Kidney tubule cell (primary cell): ENCODE results near the gene PLXNA3.

ENCODE experiments used
- DNase-seq: peaks from one replicate; pipeline ENCODE4 v3.0.0-alpha.2; 2018; ENCODE audit warnings: low spot score

Gene PLXNA3

DNA sequence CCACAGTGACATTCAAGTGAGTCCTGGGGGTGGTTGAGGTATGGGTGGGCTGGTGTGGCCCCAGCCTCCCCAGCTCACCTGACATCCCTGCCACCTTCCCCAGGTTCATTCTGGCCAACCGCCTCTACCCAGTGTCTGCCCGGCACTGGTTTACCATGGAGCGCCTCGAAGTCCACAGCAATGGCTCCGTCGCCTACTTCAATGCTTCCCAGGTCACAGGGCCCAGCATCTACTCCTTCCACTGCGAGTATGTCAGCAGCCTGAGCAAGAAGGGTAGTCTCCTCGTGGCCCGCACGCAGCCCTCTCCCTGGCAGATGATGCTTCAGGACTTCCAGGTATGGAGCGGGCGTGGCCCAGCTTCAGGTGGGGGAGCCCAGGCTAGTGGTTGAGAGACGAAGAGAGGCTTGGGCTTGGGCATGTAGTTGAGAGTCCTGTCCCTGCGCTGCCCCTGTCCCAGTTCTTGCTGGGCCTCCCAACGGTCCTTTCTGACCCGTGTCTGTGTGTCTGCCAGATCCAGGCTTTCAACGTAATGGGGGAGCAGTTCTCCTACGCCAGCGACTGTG, 22.8 kb upstream of the PLXNA3 start:
- DNase-seq, result no peak

DNA sequence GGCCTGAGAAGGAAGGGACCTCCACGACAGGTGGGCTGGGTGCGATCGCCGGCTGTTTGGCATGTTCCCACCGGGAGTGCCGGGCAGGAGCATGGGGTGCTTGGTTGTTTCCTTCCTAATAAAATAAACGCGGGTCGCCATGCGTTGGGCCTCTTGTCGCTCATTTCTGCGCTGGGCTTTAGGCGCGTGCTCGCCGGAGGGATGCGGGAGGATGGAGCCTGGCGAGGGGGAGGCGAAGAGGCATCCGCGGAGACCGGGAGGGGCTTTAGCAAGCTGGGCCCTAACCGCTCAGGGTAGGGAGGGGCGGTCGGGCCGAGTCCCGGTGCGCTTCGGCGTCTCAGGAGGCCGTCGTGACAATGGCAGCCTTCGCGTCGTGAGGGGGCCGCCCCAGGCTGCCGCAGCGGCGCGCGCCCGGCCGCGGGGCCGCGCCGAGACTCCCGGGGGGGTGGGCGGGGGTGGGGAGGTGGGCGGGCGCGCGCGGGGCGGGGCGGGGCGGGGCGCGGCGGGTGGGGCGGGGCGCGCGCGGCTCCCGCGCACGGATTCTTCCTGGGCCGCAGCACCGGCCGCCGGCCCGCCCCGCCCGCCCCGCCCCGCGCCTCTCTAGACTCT, 21.6 kb upstream of the PLXNA3 start:
- DNase-seq, result no peak

DNA sequence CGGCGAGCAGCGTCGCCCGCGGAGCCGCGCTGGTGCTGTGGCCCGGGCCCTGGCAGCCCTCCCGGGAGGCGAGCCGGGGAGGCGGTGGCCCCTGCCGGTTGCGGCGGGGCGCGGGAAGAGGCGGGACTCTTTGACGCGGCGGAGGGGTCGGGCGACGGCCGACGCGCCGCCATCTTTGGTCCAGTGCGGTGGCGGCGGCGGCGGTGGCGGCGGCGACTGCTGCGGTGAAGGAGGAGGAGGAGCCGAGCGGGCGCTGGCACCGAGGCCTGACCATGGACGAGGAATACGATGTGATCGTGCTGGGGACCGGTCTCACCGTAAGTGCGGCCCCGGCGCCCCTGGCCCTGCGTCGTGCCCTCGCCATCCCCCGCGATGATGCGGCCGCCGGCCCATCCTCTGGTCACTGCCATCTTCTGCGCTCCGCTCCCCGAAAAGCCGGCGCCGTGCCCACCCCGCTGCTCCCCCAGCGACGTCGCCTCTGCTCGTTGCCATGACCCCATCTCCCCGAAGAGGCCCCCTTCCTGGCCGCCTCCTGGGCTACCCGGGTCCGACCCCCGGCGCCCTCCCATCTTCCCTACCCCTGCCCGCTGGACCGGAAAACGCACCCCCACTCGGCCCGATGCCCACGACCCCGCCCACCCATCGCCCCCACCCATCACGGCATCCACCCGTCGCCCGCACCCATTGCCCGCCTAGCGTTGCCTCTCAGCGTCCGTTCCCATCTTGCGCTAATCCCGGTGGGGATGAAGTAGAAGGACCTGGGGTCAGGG, 20.9 kb upstream of the PLXNA3 start, which contains the start of gene GDI1:
GDI1 (plus strand) TSS at position 172 of the 770 bp plus-strand sequence; CDS start at position 273, 101 bp downstream.
- DNase-seq, result peak; percentile 62

DNA sequence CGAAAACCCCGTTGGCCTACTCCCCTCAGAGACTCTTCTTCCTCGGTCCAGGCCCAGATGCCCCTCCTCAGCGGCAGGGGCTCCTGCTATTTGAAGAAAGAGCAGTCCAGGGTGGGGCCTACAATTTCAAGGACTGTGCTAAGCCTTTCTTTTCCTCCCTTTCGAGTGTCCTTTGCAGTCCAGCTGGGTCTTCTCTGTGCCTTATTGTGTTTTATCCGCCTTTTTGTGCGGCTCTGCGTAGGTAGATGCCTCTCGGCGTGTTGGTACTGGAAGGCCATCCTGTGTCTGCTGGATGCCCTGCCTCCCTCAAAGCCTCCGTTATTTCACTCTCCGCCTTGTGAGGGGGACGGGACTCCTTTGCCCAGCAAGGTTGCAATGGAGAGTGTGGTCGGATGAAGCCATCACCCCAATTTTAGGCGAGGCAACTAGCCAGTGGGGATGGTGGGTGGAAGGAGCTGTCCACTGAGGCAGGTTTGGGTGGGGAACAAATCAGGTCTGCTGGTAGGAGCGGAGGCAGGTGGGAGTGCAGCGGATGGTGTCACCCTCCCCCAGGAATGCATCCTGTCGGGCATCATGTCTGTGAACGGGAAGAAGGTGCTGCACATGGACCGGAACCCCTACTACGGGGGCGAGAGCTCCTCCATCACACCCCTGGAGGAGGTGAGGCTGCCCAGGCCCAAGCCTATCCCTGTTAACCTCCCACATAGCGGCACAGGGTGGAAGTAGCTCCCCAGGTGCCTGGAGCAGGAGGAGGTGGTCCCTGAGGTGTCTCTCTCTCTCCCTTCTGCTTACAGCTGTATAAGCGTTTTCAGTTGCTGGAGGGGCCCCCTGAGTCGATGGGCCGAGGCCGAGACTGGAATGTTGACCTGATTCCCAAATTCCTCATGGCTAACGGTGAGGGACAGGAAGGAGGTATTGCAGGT, 19.8 kb upstream of the PLXNA3 start:
- no peak for DNase-seq

DNA sequence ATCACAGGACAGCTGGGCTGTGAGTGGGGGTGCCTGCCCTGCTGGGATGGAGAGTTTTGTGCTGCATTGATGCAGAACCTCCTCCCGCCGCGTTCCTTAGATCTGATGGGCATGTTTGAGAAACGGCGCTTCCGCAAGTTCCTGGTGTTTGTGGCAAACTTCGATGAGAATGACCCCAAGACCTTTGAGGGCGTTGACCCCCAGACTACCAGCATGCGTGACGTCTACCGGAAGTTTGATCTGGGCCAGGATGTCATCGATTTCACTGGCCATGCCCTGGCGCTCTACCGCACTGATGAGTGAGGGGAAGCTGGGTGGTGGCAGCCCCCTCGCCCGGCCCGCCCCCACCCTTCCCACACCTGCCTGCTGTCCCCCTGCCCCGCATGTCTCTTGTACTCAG, 18.2 kb upstream of the PLXNA3 start:
- DNase-seq, result no peak

DNA sequence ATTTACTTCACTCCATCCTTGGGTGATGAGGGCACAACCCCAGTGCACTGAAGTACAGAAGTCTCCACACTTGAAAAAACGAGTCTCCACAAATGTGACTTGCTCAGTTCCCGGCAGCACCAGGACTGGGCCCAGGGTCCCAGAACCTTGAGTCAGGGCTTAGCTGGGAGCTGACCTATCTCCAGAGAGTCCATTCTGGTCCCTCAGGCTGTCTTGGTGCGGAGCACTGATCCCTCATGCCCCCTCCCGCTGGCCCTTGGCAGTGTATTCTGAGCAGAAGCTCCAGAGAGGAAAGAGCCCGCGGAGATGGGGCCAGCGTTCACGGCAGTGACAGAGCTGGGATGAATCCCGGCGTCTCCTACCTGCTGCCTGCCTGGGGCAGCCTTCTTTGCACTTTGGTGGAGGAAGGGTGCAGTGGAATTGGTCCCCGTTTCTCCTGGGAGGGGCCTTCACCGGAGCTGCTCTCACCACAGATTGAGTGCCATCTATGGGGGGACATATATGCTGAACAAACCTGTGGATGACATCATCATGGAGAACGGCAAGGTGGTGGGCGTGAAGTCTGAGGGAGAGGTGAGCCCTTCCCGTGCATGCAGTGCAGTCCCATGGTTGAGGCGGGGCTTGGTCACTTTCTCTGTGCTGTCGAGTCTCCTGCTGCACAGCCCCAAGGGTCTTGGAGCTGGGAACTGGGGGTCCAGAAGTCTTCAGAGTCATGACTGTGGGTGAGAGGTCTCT, 17.3 kb upstream of the PLXNA3 start:
- DNase-seq, result no peak

DNA sequence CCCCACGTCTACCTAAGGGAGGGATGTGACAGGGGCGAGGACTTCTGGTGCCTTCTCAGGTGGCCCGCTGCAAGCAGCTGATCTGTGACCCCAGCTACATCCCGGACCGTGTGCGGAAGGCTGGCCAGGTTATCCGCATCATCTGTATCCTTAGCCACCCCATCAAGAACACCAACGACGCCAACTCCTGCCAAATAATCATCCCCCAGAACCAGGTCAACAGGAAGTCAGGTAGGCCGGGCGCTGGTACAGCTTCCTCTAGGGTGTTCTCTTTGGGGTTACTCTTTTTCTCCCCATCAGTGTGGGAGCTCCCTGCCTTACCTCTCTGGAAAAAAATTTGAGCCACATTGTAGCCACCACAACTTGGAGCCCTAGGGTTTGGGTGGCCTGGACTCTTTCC, 16.5 kb upstream of the PLXNA3 start:
- no peak for DNase-seq

DNA sequence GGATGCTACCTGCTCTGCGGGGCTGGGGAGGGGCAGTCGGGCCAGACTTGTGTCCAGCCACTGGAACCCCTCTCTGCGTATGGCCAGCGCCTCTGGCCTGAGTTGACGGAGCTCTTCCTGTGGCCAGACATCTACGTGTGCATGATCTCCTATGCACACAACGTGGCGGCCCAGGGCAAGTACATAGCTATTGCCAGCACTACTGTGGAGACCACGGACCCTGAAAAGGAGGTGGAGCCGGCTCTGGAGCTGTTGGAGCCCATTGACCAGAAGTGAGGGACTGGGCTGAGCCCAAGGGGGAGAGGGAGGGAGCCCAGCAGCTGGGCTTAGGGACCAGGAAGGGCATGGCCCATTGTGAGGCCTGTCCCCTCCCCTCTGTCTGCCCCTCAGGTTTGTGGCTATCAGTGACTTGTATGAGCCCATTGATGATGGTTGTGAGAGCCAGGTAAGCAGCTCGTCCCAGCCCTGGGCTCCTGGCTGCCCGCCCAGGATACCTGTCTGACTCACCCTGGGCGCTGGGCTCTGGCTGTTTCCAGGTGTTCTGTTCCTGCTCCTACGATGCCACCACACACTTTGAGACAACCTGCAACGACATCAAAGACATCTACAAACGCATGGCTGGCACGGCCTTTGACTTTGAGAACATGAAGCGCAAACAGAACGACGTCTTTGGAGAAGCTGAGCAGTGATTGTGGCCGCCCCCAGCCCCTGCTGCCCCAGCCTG, 15.9 kb upstream of the PLXNA3 start:
- DNase-seq, result peak; percentile 34

DNA sequence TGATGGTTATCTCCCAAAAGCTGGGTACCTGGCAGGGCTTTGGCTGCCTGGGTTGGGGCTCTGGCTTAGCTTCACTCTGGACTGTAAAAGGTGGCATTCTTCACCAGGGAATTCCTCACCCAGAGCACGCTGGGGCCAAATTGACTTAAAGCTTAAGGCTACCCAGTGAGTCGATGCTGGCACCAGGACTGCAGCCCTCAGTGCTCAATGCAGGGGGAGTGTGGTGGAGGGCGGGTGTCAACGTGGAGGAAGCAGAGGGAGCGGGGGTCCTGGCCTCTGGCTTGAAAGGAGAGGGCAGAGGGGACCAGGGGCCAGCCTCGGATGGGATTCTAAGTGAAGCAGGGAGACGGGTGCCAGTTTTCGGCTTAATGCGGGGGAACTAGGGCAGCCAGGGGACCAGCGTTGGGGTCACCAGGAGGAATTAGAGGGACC, 14.6 kb upstream of the PLXNA3 start:
- no peak for DNase-seq

DNA sequence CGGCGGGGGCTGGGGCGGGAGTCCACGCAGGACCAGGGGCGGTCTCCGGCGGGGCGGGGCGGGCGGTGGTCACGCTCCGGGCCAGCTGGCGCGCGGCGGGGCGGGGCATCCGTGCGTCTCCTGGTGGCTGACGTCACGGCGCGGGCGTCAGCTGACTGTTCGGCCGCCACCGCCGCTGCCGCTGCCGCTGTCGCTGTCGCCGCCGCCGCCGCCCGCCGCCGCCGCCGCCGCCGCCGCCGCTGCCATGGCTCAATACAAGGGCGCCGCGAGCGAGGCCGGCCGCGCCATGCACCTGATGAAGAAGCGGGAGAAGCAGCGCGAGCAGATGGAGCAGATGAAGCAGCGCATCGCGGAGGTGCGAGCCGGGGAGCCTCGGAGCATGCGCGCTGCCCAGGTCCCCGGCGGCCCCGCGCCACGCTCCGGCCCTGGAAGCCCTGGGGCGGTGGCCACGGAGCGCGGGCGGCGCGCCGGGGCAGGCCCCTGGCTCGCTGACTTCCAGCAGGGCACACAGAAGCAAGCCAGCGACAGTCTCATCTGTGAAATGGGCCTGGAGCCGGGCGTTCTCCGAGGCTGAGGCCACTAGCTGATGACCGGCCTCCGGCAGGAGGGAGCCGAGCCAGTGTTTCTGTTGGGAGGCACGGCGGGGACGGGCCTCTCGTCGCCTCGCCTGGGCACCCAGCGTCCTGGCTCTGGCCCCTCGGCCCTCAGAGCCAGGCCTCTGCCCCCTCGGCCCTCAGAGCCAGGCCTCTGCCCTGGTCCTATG, 13.9 kb upstream of the PLXNA3 start, which contains the start of gene FAM50A:
FAM50A (plus strand) TSS at position 150 of the 763 bp plus-strand sequence; CDS start at position 245, 95 bp downstream.
- peak; percentile 63 for DNase-seq

DNA sequence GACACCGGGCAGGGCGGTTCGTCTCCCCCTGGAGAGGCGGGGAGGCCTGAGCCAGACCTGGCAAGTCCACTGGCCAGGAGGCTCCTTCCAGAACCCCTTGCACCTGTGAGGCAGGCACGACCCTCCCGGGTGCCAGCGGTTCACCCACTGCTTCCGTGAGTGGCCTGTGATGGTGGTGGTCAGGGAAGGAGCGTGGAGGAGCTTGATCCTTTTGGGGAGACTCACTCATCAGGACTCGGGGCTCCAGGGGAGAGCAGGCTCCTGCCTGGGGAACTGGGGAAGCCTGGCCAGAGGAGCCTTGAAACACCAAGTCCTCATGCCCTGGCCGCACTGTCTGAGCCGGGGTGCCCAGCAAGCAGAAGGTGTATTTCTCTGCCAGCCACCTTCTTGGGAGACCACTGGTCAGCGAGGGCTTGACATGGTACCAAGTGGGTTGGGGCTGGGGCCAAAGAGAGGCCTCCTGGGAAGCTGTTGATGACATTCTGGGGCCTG, 13.3 kb upstream of the PLXNA3 start:
- no peak for DNase-seq

DNA sequence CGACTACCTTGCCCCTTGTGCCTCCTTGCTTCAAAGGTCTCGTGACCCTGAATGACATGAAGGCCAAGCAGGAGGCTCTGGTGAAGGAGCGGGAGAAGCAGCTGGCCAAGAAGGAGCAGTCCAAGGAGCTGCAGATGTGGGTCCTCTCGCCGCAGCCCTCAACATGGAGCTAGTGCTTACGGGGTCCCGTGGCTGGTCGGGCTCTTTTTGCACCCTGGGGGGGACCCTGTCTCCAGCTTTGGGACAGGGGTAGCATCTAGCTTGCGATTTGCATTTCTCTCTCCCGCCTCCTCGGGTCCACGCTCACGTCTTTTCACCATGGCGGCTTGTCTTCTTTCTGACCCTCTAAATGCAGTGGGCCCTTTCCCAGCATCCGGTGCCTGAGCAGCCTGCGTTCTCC, 12.3 kb upstream of the PLXNA3 start:
- no peak for DNase-seq

DNA sequence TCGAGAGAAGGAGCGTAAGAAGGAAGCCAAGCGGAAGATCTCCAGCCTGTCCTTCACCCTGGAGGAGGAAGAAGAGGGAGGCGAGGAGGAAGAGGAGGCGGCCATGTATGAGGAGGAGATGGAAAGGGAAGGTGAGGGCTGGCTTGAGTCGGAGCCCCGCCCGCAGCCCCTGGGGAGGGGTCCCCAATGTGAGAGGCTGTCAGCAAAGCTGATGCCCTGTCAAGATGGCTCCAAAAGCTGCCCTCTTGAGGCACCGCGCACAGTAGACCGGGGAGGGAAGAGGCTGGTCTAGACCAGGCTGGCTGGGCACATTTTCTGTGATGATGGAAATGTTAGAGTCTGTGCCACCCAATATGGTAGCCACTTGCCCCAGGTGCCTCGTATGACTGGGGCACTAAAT, 11.7 kb upstream of the PLXNA3 start:
- no peak for DNase-seq

DNA sequence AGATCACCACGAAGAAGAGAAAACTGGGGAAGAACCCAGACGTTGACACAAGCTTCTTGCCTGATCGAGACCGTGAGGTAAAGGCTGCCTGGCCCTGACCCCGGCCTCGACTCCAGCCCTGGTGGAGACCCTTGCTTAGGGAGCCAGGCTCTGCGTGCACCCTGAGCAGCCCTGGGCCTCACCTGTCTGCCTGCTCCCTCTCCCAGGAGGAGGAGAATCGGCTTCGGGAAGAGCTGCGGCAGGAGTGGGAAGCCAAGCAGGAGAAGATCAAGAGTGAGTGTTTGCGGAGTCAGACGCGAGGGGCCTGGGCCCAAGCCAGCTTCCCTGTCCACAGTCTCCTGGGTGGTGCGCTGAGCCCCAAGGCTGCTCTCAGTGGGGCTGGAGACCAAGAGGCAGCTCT, 9.6 kb upstream of the PLXNA3 start:
- DNase-seq, result no peak

DNA sequence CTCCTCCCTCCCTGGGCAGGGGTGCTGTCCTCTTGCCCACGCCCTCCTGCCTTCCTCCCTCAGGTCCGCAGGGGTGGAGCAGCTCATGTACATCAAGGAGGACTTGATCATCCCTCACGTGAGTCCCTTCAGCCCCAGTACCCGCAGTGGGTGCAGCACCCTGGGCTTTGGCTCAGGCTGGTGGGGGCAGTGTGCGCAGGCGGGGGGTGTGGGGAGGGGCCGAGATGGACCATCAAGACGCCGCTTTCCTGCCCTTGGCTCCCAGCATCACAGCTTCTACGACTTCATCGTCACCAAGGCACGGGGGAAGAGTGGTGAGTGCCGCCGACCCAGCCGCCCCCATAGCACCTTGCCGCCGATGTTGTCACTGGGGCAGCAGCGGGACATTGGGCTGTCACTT, 8.5 kb upstream of the PLXNA3 start:
- DNase-seq, result no peak

DNA sequence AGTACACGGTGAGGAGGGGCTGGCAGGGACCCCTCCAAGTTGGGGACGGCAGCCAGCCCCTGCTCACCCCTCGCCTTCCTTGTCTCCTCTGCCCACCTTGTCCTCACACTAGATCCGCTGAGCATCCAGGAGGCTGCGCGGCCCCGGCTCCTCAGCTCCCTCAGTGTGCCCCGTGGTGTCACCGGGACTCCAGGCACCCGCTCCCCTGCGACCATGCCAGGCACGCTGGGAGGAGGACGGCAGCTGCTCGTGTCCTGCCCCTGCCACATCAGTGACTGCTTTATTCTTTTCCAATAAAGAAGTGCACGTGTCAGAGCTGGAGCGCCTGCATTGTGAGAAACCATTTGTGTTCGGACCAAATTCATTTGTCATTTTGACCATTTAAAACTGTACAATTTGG, 7.8 kb upstream of the PLXNA3 start:
- DNase-seq, result no peak

DNA sequence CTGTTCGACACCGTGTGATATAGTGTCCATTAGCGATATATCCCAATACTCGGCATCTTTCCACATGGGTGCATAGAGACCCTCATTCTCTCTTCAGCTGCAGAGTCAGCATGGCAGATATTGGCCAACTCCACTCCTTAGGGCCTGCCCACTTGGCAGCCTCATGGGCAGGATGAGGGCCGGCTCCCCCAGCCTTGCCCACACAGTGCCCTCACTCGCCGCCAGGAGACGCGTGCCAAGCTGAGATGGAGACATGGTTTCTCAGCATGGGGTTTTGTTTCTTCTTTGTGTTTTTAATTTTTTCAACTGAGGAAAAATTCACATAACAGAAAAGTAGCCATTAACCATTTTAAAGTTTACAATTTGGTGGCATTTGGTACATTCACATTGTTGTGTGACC, 5.3 kb upstream of the PLXNA3 start:
- no peak for DNase-seq

DNA sequence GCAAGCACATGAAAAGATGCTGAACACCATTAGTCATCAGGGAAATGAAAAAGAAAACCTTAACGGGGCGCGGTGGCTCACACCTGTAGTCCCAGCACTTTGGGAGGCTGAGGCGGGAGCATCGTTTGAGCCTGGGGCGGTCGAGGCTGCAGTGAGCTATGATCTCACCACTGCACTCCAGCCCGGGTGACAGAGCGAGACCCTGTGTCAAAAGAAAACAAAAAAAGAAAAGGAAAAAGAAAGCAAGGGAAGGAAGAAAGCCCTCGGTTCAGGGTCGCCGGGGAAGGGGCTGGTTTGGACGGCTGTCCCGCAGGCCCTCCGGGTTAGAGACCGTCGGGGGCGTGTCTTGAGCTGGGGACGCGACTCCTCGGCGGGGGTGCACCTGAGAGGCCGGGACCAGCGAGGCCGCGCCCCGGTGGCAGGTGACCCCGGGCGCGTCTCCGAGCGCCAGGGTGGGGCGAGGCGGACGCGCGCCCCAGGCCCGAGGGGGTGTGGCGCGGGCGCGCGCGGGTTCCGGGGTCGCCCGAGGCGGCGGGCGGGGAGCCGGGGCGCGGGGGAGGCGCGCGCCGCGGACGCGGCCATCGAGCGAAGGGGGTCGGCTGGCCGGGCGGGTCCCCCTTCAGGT, 478 bp upstream of the PLXNA3 start:
- DNase-seq, result peak; percentile 61
